HG03571 (cell line): Measurements from ENCODE around the gene PDLIM7.
A peak's percentile ranks its signal among the peaks of the same experiment; 100 is the strongest.

Source experiments
- ATAC-seq: cut with Tn5 transposase; IDR thresholded peaks from one replicate; pipeline ENCODE4 v1.9.1; 2021; ENCODE audit not compliant: unreplicated experiment

The PDLIM7 gene

DNA sequence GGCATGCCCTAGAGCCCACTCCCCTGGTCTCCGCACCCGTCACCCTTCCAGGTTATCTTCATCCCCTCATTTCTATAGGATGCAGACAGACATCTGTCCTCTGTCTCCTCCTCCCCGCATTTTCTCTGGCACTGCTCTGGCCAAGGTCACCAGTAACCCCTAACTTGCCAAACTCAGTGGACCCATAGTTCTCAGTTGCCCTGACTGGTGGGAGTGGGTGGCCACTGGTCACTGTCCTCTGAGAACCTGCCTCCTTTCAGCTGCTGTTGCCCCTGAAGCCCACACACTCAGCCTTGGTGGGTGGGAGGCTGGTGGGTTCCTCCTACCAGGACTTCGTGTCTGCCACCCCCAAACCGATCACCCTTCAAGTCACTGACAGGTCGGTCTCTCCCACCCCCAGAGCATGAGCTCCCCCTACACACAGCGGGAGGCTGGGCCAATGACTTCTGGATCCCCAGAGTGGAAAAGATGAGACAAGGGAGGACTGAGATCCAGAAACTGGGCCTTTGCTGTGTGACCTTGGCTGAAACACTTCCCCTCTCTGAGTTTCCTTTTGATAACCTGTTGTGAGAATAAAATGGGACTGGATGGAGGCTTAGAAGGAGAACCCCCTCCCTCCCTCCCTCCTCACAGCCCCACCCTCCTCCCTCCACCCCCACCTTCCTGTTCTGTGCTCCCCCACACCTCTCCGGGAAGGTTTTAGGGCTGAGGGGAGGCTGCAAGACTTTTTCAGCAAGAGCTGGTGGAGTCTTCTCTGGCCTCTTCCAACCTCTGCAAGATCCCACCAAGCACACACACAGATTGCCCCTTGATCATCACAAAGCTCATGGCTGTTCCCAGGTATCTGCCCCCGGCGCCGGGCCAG lies 21.6 kb downstream of the PDLIM7 start:
- no peak for ATAC-seq

DNA sequence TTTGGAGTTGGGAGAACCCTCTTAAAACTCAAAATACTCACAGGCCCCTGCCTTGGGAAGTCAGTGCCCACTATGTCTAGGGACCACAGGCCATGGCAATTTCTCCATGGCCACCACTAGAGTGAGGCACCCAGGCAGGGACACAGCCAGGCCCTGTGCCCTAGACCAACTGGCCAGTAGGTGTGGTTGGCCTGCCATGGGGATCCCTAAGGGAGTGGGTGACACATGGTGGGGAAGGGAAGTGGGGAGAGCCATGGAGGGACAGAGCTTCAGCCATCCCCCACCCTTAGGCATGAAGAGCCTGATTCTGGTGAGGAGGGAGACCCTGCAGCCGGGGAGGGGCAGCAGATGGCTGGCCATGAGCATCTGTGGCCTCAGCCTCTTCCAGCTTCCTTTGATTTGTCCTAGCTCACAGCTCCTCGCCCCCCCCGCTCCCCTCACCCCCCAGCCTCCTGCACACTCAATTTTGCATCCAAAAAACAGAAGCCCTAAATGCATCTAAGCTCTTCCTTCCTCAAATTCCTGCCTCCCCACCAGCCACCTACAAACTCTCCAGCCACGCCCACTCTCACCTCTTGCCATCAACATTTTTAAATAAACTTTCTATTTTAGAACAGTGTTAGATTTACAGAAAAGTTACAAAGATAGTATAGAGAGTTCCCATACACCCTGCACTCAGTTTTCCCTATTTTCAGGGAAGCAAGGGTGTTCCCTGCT lies 22.4 kb downstream of the PDLIM7 start:
- no peak for ATAC-seq

GRCh38 chr5:177474002-177474476 lies 23.4 kb downstream of the PDLIM7 start:
- ATAC-seq, result no peak

DNA sequence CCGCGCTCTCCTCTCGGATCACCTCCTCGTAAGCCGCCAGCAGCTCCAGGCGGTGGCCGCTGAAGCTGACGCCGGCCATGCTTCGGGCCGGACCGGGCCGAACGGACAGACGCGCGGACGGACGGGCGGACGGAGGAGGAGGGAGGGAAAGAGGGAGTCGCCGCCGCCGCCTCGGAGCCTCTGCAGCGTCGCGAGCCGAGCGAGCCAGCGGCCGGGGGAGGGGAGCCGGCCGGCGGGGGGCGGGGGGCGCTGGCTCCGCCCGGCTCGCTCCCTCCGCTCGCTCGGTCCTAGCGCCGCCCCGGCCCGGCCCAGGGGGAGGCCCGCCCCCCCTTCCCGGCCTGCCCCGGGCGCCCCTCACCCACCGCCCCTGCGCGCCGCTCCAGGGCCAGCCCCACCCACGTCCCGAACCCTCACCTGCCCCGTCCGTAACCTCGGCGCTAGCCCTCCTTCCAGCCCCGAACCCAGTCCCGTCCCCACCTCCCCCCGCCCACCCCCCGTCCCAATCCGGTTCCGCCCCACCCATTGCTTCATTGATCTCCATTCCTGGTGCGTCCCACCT lies 23.9 kb downstream of the PDLIM7 start, which contains the start of gene DBN1:
Gene DBN1, minus strand, starts transcription at position 192 of the 559 bp plus-strand sequence. Its CDS starts 113 bp downstream, at position 79.
- ATAC-seq, result no peak

- peak; percentile 47 for ATAC-seq
Measured at GRCh38 chr5:177472460-177473442, 24.7 kb downstream of the PDLIM7 start.

GRCh38 chr5:177471610-177472356 lies 25.6 kb downstream of the PDLIM7 start:
- no peak for ATAC-seq

DNA sequence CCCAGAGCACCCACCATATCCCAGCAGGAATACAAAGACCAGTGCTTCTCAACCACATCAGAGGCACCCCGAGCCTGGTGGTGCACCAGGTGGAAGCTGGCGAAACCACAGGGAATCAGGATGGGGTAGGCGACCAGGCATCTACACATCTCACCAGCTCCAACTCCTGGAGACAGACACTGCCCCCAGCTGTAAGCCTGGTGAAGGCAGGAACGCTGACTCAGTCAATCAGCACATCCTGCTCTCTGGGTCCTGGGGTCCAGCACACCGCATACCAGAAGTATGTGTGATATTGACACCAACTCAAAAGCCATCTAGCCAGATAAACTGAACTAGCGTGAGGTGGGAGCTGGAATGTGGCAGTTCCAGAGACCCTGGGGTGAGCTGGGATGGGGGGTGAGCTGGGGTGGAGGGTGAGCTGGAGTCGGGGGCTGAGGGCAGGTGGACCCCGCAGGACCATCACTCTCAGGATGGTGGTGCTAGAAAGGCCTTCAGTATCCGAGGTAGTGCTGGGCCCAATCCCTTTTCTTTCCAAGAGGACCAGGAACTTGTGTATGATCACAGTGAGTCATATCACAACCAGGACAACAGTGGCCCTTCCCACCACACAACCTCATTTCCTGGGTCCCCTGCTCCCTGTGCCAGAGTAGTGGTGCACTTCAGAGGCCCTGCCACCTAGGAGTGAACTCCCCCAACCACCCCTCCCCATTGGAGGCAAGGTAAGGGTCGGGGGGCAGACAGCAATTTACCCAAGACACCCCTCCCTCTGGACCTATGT lies 26.5 kb downstream of the PDLIM7 start:
- no peak for ATAC-seq

DNA sequence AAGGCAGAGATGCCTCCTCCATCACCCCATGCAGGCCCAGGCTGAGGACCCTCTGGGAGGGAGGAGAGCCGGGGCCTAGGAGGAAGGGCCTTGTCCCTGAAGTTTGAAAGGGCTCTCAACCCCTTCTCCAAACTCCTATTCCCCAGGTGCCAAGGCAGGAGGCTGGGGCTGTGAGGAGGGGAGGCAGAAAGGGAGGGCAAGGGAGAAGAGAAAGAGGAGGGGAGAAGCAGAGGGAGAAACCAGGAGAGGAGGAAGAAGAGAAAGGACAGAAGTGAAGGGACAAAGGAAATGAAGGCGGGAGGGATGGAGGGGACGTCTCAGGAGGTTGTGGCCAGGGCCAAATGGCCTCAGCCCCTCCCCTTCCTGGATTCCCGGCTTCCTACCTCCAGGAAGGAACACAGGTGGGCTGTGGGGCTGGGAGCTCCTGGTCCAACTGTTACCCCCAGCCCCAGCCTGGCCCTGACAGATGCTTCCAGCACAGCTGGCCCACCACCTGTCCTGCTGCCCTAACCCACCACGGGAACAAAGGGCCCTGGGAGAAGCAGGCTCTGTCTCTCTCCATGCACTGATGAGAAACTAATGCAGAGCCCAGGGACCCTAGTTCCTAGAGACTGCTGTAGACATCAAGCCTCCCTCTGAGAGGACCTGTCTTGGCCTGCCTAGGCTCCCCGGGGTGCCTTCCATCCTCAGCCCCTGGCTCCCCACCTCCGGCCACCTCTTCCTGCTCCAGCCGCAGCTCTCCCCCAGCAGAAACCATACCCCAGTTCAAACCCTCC lies 27.5 kb downstream of the PDLIM7 start:
- ATAC-seq, result no peak

DNA sequence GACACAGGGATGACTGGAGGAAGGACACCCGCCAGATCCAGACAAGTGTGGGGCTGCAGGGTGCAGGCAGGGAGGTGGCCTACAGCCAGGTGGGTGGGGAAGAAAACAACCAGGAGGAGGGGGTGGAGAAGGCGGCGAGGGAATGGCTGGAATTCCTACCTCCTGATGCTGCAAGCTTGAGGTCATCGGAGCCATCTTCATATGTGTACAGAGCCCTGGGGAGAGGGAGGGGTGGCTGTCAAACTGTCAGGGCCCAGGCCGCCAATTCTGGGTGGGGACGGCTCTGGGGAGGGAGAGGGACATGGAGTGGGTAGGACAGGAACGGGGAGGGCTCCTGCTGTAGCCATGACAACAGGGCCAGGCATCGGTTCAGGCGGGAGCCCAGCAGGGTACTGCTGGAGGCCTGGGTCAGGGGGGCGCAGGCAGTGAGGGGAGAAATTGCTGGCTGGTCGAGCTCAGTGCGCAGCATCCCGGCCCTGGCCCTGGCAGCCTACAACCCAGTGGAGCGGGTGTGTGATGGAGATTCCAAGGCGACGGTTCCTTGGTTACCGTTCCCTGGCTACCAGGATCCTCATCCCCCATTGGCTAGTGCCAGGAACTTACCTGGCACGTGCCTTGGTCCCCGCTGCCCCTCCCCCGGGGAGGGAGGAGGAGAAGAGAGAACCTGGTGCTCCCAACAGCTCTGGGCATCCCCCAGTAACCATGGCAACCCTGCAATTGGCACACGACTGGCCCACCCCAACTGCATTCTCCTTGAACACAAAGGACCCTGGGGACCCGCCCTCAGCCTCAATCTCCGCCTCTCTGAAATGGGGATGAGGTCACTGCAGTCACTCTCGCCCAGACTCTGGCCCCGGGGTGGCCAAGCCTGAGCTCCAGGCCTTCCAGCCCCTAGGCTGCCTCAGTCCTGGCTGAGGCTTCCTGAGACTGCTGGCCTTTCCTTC lies 28.4 kb downstream of the PDLIM7 start:
- no peak for ATAC-seq

GRCh38 chr5:177468329-177468684 lies 29.1 kb downstream of the PDLIM7 start:
- no peak for ATAC-seq

DNA sequence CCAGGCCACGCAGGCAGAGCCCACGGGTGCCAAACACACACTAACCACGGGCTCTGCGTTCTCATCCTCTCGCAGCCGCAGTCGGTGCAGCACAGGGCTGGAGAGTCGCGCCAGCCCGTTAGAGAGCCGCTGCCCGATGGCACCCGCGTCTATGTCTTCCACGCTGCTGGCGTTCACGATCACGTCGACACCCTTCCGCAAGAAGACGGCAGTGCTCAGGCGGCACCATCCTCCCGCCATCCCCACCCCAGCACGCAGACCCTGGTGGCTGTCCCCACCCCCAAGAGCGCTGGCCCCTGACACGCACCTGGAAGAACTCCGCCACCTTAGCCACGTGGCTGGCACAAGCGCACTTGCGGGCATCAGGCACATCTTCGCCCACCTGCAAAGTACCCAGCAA lies 30.0 kb downstream of the PDLIM7 start:
- ATAC-seq, result no peak

- no peak for ATAC-seq
Measured at GRCh38 chr5:177466861-177467260, 30.5 kb downstream of the PDLIM7 start.

DNA sequence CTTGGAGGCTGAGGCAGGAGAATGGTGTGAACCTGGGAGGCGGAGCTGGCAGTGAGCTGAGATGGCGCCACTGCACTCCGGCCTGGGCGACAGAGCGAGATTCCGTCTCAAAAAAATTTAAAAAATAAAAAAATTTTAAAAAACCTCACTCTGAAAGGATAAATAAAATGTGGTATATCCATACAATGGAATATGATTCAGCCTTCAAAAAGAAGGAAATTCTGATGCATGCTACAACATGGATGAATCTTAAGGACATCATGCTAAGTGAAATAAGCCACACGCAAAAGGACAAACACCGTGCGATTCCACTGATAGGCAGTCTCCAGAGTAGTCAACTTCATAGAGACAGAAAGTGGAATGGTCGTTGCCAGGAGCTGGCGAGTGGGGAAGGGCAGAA lies 32.4 kb downstream of the PDLIM7 start:
- ATAC-seq, result no peak

DNA sequence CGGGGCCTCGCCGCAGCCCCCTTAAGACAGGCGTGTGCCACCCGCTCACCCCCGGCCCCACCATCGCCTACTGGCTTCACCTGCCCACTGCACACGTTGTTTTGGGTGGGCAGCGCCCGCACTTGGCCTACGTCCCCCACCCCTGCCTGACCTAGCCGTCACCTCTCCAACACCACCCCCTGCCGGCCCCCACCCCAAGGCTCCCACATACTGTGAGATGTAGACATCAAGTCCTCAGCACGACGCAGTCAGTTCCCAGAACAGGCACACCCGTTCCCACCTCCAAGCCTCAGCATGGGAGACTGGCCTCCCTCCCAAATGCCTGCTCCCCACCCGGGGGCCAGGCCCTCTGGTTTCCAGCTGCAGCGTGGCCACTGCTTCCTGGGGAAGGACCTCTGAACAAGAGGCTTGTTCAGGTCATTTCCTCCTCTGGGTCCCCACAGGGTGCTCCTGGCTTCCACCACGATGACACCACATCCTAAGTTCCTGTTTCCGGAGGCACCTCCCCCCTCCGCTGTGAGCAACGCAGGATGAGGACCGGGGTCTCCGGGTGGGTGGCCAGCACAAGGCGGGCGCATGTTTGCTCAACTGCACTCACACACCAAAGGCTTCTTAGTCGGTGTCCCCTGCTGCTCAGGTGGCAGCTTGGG lies 35.3 kb downstream of the PDLIM7 start:
- no peak for ATAC-seq

- ATAC-seq, result no peak
Measured at GRCh38 chr5:177459819-177460628, 37.4 kb downstream of the PDLIM7 start.

DNA sequence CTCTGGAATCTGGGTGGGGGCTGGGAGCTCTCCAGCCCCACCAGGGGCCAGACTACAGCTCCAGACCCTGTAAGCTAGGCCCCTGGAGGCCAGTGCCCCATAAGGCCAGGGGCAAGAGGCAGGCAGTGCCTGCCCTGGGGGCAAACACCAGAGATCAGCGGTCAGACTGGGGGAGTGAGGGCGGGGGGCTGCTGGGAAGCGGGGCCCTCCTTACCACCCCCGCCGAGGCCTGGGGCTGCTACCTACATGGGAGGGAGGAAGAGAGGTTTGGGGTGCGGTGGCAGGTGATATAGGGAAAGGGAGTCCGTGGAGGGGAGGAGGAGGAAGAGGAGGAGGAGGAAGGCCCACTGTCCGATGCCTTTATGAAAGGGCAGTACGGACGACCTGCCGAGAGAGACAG lies 38.0 kb downstream of the PDLIM7 start:
- ATAC-seq, result no peak
